GM12878 (cell line): ENCODE results near the gene BLTP3B. TPM values are rescaled to one million over a fixed set of nuclear protein-coding genes. Genes with fewer than 3 reads are reported as not detected.

ENCODE experiments used
- ATAC-seq: fragments of 200-7000 bp; cut with Tn5 transposase; 3 replicates; pipeline ENCODE4 v1.9.1; 2020; ENCODE audit warnings: mild to moderate bottlenecking, moderate library complexity
- BruUV-seq: library from RNA; stranded (reverse); fragments of 400-500 nt; replicated peaks from 2 replicates; lab custom pipeline; 2021; lab: Mats Ljungman, UMichigan
- CTCF ChIA-PET: fragments of 300-600 bp; sonication (Branson Sonifier 250); formaldehyde crosslinking; extraction: SDS; loops from one replicate; lab custom pipeline; 2021; ENCODE audit warnings: inconsistent platforms; lab: Yijun Ruan, JAX
- POLR2A ChIA-PET: fragments of 350-600 bp; formaldehyde crosslinking; extraction: SDS; loops from one replicate; lab custom pipeline; 2021; ENCODE audit warnings: inconsistent platforms; lab: Charles Lee
- RAD21 ChIA-PET: fragments of 300-600 bp; sonication (Branson Sonifier 250); formaldehyde crosslinking; loops from one replicate; lab custom pipeline; 2023; ENCODE audit warnings: antibody characterized with exemption; ENCODE audit not compliant: unreplicated experiment; lab: Charles Lee
- SMC1A ChIA-PET: fragments of 300-600 bp; sonication (Branson Sonifier 250); formaldehyde crosslinking; loops from one replicate; lab custom pipeline; 2023; ENCODE audit not compliant: unreplicated experiment, uncharacterized antibody; lab: Charles Lee
- DNase-seq: peaks from one replicate; pipeline ENCODE4 v3.0.0-alpha.2; 2011; ENCODE audit warnings: low read depth, low spot score
- FAIRE-seq: peaks from 3 replicates; lab custom pipeline; 2011; peaks lifted over from hg19 to GRCh38; lab: Jason Lieb, UNC
- H2AFZ ChIP-seq: 2 replicates; pipeline ENCODE4 v1.6.0; 2011; ENCODE audit warnings: low read depth, low read length, control low read depth; ENCODE audit not compliant: control insufficient read depth
- H3K27ac ChIP-seq: 2 replicates; pipeline ENCODE4 v1.5.1; 2011; ENCODE audit warnings: control low read depth; ENCODE audit not compliant: control insufficient read depth, insufficient read depth
- H3K27me3 ChIP-seq, 2 experiments: replicated peaks in 1 of 2; 2 replicates each; pipeline versions ENCODE4 v1.6.0 to v1.6.1; 2011; ENCODE audit warnings: low read length in 1 of 2; ENCODE audit not compliant: control insufficient read depth in 2 of 2, insufficient read depth in 2 of 2
- H3K36me3 ChIP-seq, 2 experiments: 2 replicates each; pipeline ENCODE4 v1.5.1; 2011; ENCODE audit warnings: low read length in 1 of 2; ENCODE audit not compliant: control insufficient read depth in 2 of 2, insufficient read depth in 2 of 2
- H3K4me1 ChIP-seq: 2 replicates; pipeline ENCODE4 v1.6.1; 2011; ENCODE audit warnings: mild to moderate bottlenecking, low read length, moderate library complexity, mixed read lengths; ENCODE audit not compliant: control insufficient read depth, insufficient read depth
- H3K4me2 ChIP-seq: 2 replicates; pipeline ENCODE4 v1.6.0; 2011; ENCODE audit warnings: control low read depth; ENCODE audit not compliant: control insufficient read depth, insufficient read depth
- H3K4me3 ChIP-seq: fragments of 200-600 bp; sonication (generic); 2 replicates; pipeline ENCODE4 v1.5.1; 2016
- H3K79me2 ChIP-seq: 2 replicates; pipeline ENCODE4 v1.6.0; 2011; ENCODE audit warnings: low read length; ENCODE audit not compliant: control insufficient read depth, insufficient read depth
- H3K9ac ChIP-seq: 2 replicates; pipeline ENCODE4 v1.8.0; 2011; ENCODE audit warnings: low read length, control low read depth, mixed read lengths; ENCODE audit not compliant: control insufficient read depth, insufficient read depth
- H3K9me3 ChIP-seq: replicated peaks from 3 replicates; pipeline ENCODE4 v1.5.1; 2011; ENCODE audit warnings: mild to moderate bottlenecking, low read length; ENCODE audit not compliant: control insufficient read depth, insufficient read depth
- H4K20me1 ChIP-seq: 2 replicates; pipeline ENCODE4 v1.6.0; 2011; ENCODE audit not compliant: control insufficient read depth, insufficient read depth
- BCL11A ChIP-seq: IDR thresholded peaks from 2 replicates; pipeline ENCODE4 v1.6.1; 2011; ENCODE audit warnings: low read depth, low read length
- EP300 ChIP-seq, 2 experiments: fragments of 150-350 bp in 1 of 2; IDR thresholded peaks; 2 replicates each; pipeline ENCODE4 v1.6.1; 2011 to 2012; ENCODE audit warnings: low read depth in 2 of 2, low read length in 2 of 2, borderline replicate concordance in 1 of 2, improper control_type of control experiment in 1 of 2, inconsistent platforms in 1 of 2; ENCODE audit not compliant: control insufficient read depth in 1 of 2
- FOXK2 ChIP-seq: fragments of 450-650 bp; IDR thresholded peaks from 2 replicates; pipeline ENCODE4 v1.6.1; 2017; ENCODE audit warnings: mild to moderate bottlenecking, moderate library complexity
- JUNB ChIP-seq: IDR thresholded peaks from 2 replicates; pipeline ENCODE4 v1.6.1; 2016; ENCODE audit warnings: antibody characterized with exemption, mild to moderate bottlenecking
- JUND ChIP-seq: IDR thresholded peaks from 2 replicates; pipeline ENCODE4 v1.6.1; 2012; ENCODE audit warnings: low read depth, mild to moderate bottlenecking, low read length, improper control_type of control experiment, moderate library complexity
- KLF5 ChIP-seq: fragments of 450-650 bp; IDR thresholded peaks from 2 replicates; pipeline ENCODE4 v1.6.1; 2014; ENCODE audit warnings: mild to moderate bottlenecking; ENCODE audit not compliant: partially characterized antibody
- PAX8 ChIP-seq: fragments of 450-650 bp; IDR thresholded peaks from 2 replicates; pipeline ENCODE4 v1.6.1; 2017; ENCODE audit warnings: mild to moderate bottlenecking, moderate library complexity
- PML ChIP-seq: IDR thresholded peaks from 2 replicates; pipeline ENCODE4 v1.6.1; 2012; ENCODE audit warnings: low read length, inconsistent platforms
- RAD51 ChIP-seq: fragments of 450-650 bp; IDR thresholded peaks from 2 replicates; pipeline ENCODE4 v1.6.1; 2016; ENCODE audit warnings: moderate library complexity, mild to moderate bottlenecking, inconsistent platforms
- RCOR1 ChIP-seq: conservative IDR thresholded peaks from 2 replicates; pipeline ENCODE4 v1.6.1; 2012; ENCODE audit warnings: low read depth, low read length, improper control_type of control experiment
- SP1 ChIP-seq: IDR thresholded peaks from one replicate; pipeline ENCODE4 v1.6.1; 2011; ENCODE audit warnings: low read depth, low read length
- SPI1 ChIP-seq: IDR thresholded peaks from 2 replicates; pipeline ENCODE4 v1.6.1; 2011; ENCODE audit warnings: low read depth, mild to moderate bottlenecking, low read length, moderate library complexity, borderline replicate concordance; ENCODE audit not compliant: insufficient read depth
- WGBS: methylation state at CpG from one replicate; pipeline ENCODE4 v1.1.6; 2016; ENCODE audit warnings: low lambda C conversion rate; ENCODE audit not compliant: insufficient replicate concordance, insufficient coverage; ENCODE audit errors: missing lambda C conversion rate; 5-methylcytosine and 5-hydroxymethylcytosine counted together
- in situ Hi-C: fragments of 300-500 bp; cut with MboI; formaldehyde crosslinking; loops from 9 replicates; pipeline ENCODE4 v1.14.3; 2018; ENCODE audit warnings: mixed read lengths
- intact Hi-C: fragments of 100-400 bp; cut with micrococcal nuclease; formaldehyde crosslinking; loops from one replicate; pipeline ENCODE4 v1.14.2; 2022; ENCODE audit not compliant: unreplicated experiment
- polyA plus RNA-seq, 11 experiments: library from polyadenylated mRNA; depleted of rRNA in 4 of 11; unstranded in 6 of 11; stranded (reverse) in 5 of 11; fragments of >200 nt; fragmentation: Nextera tagmentation in 4 of 11; fragmentation: Illumina TruSeq in 1 of 11; extraction: Ambion mirVana in 4 of 11; extraction: Trizol in 1 of 11; gene quantifications; 1 replicate in 1 of 11; 2 replicates in 10 of 11; pipeline versions ENCODE4 v1.2.1 to v1.2.3, GENCODE V29; 2011 to 2016; ENCODE audit warnings: inconsistent platforms in 2 of 11, missing spikeins in 2 of 11, low read depth in 1 of 11
- total RNA-seq, 4 experiments: library from RNA; depleted of rRNA in 3 of 4; stranded (reverse); fragments of >200 nt in 3 of 4; fragmentation: Illumina TruSeq in 1 of 4; extraction: Trizol in 1 of 4; gene quantifications; 2 replicates each; pipeline versions ENCODE4 v1.2.1 to v1.2.3, GENCODE V29; 2013 to 2021
- TF ChIP-seq, protein P1 (sequence below): IDR thresholded peaks from 2 replicates; pipeline ENCODE4 v1.6.1; 2012; ENCODE audit warnings: low read depth, low read length, improper control_type of control experiment
- TF ChIP-seq, protein P2 (sequence below): IDR thresholded peaks from 2 replicates; pipeline ENCODE4 v1.6.1; 2011; ENCODE audit warnings: low read depth, mild to moderate bottlenecking, low read length, moderate library complexity, borderline replicate concordance; ENCODE audit errors: extremely low read depth
- TF ChIP-seq, protein P3 (sequence below): IDR thresholded peaks from 2 replicates; pipeline ENCODE4 v1.6.1; 2012; ENCODE audit warnings: improper control_type of control experiment, low read depth, low read length; ENCODE audit not compliant: insufficient replicate concordance
- TF ChIP-seq, protein P4 (sequence below): IDR thresholded peaks from 2 replicates; pipeline ENCODE4 v1.6.1; 2011; ENCODE audit warnings: mild to moderate bottlenecking, low read depth, low read length, moderate library complexity; ENCODE audit not compliant: insufficient replicate concordance

BLTP3B gene
- total and polyA plus RNA-seq, 10 of the 15 experiments (the other 5 are each of a cell fraction or from before 2014, with no cell fraction given) = 3.6 to 23.6 (median 17.0) TPM

DNA sequence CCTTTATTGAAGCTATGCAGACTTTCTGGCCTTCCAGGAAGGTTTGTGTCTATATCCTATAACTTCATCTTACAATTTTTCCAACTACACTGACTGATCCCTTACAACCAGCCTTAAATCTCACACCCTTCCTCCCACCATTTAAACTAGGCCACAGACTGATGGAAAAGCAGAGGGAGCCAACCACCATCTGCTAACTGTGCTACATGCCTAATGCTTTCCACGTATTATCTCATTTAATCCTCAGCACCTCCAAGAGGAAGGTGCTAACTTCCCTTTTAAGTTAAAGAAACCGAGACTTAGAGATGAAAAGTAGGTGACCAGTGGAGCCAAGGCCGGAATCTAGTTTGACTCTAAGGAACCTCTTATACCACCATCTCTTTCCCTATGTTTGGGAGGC, 22.7 kb upstream of the BLTP3B start:
- H3K9me3 ChIP-seq = no peaks in the 10 kb centered on the region
- intact Hi-C loops (no loop called here), in situ Hi-C loops (no loop called here)
- SMC1A ChIA-PET = interaction anchor here (1.1 to 1.7 kb wide), 3 partner anchors 11 to 35 kb away, joined by 3 read pairs; partner anchors contain the start of gene ACTR6
- H2AFZ ChIP-seq = no peak overlapping the region
- ATAC-seq = no peak
- no peak overlapping the region for H3K4me3 ChIP-seq
- H3K27me3 ChIP-seq = no peaks in the 10 kb centered on the region
- BruUV-seq = no TSS peak
- WGBS = 94% methylated on average over 3 of the region's 3 CpGs
- CTCF ChIA-PET = interaction anchor here (1.7 to 4.3 kb wide), 2 partner anchors 11 to 239 kb away, joined by 4 to 47 read pairs; no protein-coding TSS in a partner anchor
- FAIRE-seq = no peak
- 0 out of 2 replicates have a peak, but pooled peaks cover 3% of the 10 kb centered on the region for H3K4me1 ChIP-seq
- no peak for DNase-seq
- no peak overlapping the region for H3K27ac ChIP-seq
- RAD21 ChIA-PET = no interaction called here
- POLR2A ChIA-PET = interaction anchor here (1.7 kb wide), 1 partner anchor 26 kb away, joined by 3 read pairs; no protein-coding TSS in a partner anchor
- no peaks in the 10 kb centered on the region for H3K36me3 ChIP-seq
- no peak for TF ChIP-seq JUND
- TF ChIP-seq, protein P1, sequence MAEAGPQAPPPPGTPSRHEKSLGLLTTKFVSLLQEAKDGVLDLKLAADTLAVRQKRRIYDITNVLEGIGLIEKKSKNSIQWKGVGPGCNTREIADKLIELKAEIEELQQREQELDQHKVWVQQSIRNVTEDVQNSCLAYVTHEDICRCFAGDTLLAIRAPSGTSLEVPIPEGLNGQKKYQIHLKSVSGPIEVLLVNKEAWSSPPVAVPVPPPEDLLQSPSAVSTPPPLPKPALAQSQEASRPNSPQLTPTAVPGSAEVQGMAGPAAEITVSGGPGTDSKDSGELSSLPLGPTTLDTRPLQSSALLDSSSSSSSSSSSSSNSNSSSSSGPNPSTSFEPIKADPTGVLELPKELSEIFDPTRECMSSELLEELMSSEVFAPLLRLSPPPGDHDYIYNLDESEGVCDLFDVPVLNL = no peak
- no peak for TF ChIP-seq BCL11A
- TF ChIP-seq RCOR1 = no peak
- no peak for TF ChIP-seq JUNB
- TF ChIP-seq SPI1 = no peak
- TF ChIP-seq, protein P2, sequence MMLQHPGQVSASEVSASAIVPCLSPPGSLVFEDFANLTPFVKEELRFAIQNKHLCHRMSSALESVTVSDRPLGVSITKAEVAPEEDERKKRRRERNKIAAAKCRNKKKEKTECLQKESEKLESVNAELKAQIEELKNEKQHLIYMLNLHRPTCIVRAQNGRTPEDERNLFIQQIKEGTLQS = no peak
- TF ChIP-seq SP1 = no peak
- TF ChIP-seq RAD51 = no peak
- TF ChIP-seq, protein P3, sequence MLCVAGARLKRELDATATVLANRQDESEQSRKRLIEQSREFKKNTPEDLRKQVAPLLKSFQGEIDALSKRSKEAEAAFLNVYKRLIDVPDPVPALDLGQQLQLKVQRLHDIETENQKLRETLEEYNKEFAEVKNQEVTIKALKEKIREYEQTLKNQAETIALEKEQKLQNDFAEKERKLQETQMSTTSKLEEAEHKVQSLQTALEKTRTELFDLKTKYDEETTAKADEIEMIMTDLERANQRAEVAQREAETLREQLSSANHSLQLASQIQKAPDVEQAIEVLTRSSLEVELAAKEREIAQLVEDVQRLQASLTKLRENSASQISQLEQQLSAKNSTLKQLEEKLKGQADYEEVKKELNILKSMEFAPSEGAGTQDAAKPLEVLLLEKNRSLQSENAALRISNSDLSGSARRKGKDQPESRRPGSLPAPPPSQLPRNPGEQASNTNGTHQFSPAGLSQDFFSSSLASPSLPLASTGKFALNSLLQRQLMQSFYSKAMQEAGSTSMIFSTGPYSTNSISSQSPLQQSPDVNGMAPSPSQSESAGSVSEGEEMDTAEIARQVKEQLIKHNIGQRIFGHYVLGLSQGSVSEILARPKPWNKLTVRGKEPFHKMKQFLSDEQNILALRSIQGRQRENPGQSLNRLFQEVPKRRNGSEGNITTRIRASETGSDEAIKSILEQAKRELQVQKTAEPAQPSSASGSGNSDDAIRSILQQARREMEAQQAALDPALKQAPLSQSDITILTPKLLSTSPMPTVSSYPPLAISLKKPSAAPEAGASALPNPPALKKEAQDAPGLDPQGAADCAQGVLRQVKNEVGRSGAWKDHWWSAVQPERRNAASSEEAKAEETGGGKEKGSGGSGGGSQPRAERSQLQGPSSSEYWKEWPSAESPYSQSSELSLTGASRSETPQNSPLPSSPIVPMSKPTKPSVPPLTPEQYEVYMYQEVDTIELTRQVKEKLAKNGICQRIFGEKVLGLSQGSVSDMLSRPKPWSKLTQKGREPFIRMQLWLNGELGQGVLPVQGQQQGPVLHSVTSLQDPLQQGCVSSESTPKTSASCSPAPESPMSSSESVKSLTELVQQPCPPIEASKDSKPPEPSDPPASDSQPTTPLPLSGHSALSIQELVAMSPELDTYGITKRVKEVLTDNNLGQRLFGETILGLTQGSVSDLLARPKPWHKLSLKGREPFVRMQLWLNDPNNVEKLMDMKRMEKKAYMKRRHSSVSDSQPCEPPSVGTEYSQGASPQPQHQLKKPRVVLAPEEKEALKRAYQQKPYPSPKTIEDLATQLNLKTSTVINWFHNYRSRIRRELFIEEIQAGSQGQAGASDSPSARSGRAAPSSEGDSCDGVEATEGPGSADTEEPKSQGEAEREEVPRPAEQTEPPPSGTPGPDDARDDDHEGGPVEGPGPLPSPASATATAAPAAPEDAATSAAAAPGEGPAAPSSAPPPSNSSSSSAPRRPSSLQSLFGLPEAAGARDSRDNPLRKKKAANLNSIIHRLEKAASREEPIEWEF = no peak
- TF ChIP-seq, protein P4, sequence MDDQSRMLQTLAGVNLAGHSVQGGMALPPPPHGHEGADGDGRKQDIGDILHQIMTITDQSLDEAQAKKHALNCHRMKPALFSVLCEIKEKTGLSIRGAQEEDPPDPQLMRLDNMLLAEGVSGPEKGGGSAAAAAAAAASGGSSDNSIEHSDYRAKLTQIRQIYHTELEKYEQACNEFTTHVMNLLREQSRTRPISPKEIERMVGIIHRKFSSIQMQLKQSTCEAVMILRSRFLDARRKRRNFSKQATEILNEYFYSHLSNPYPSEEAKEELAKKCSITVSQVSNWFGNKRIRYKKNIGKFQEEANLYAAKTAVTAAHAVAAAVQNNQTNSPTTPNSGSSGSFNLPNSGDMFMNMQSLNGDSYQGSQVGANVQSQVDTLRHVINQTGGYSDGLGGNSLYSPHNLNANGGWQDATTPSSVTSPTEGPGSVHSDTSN = no peak
- TF ChIP-seq EP300 (IDR thresholded peaks at IDR 0.05; ENCODE audit: borderline replicate concordance in 1 of 2, control insufficient read depth in 1 of 2, low read depth in 2 of 2, low read length in 2 of 2) = no peak
- no peak for TF ChIP-seq PAX8
- no peak for TF ChIP-seq PML
- no peak for TF ChIP-seq FOXK2
- TF ChIP-seq KLF5 = no peak
- H3K9ac ChIP-seq = no peak overlapping the region
- no peaks in the 10 kb centered on the region for H3K79me2 ChIP-seq
- H4K20me1 ChIP-seq = no peaks in the 10 kb centered on the region
- H3K4me2 ChIP-seq = no peak overlapping the region
